GM21723 (cell line): ENCODE measurements around the gene DPF3.

Source experiments
- ATAC-seq: cut with Tn5 transposase; IDR thresholded peaks from one replicate; pipeline ENCODE4 v1.9.1; 2021; ENCODE audit warnings: mild to moderate bottlenecking, moderate library complexity; ENCODE audit not compliant: unreplicated experiment

Gene DPF3

DNA sequence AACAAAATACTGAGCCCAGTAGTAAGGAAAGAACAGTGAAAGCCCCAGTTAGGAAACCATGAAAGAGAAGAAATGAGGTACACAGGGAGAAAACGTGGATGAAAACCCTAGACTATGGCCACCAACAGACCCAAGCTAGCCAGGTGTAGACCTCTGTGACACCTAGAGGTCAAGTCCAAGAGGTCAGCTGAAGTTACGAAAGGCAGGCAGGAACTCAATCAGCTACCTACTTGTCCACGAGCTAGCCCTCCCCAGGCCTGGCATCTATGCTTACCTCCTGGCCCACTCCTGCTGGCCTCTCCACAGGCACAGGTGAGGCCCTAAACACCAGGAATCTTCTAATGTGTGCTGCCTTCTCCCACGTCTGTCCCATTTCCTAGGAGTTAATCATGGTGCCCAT lies 48.7 kb downstream of the DPF3 start:
- no peak for ATAC-seq

DNA sequence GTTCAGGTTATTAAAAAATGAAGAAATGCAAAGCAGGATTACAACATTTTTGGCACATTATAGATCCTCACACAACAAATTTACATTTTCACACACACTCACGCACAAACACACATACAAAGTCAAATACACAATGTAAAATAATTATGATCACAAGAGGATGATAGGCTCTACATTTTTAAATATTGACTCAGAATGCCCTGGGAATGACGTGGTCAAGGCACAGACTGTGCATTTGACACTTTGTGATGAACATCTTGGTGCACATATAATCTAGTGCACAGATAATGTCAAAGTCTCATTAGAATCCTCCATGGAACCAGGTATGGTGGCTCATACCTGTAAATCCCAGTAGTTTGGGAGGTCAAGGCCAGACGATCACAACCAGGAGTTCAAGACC lies 49.4 kb downstream of the DPF3 start:
- no peak for ATAC-seq

DNA sequence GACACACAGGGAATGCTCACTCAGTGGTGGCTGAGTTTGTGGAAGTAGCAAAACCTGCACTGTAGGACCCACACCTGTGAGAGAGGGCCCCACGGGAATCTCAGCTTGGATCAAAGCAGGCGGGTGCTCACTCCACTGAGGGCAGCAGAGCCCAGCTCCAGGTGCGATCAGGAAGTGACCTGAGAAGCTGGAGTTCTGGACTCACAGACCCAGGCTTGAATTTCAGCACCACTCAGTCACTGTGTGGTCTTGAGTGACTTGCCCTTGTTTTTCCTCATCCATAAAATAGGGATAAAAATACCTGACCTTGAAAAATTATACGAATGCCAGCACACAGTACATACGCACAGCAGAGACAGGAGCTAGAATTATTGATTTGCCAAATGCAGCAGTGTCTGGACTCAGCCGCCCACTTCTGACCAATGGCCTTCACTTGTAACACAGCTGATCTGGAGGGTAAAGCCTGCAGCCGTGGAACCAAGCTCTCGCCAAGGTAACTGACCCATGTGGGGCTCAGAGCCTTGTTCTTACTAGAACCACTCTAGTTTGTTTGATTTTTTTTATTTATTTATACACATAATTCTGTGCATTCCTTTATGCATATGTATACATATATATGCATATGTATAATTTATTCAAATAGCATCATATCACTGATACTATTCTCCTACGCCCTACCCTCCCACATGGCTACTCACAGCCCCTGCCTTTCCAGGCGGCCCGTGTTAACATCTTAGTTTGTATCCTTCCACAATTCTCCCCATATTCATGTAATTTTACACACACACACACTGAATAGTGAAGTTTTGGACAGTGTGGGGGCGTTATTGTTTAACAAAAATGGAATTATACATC lies 53.9 kb downstream of the DPF3 start:
- ATAC-seq: no peak

DNA sequence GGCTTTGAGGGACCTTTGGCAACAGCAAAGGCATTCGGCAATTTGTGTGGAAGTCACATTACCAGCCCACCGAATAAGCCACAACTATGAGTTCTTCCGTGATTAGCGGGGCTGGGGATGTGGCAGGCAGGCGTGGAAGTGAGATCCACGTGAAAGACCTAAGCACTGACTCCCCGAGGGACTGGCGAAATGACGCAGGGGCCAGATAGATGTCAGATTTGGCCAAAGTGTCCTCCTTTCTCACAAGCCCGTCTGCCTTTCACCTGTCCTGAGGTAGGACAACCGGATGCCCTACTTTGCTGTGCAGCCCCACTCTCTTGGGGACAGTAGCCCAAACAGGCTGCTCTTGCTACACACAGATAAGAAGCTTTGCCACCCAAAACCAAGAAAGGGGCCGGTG lies 54.5 kb downstream of the DPF3 start:
- ATAC-seq: no peak

DNA sequence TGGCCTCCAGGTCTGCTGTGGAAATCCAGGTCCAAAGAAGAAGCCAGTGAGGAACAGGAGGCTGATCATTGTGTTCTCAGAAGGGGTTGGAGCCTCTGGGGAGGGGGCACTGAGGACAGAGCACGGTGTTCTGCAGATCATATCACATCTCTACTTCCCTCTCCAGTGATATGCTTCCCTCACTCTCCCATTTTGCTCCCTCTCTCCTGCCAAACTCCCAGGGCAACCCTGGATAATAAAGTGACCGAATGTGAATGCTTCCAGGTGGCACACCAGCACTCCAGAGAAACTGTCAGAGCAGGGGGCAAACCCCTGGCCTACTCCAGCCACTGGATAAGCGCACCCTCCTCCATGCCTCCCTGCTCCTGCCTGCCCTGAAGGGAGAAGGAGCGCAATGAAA lies 57.8 kb downstream of the DPF3 start:
- ATAC-seq: no peak

DNA sequence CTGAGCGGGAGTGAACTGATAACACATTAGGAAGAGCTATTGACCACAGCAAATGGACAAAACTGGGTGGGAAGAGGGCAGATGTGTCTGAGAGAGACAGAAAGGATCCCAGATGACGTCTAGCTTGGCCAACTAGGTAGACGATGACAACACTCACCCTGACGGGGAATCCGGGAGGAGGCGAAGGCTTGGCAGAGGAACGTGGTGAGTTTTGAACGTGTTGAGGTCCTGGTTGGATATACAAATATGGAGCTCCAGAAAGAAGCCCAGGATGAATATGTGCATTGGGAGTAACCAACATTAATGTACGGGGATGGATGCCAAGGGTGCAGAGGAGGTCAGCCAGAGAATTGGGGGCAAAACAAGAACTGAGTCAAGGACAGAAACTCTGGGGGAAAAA lies 60.7 kb downstream of the DPF3 start:
- ATAC-seq: no peak

DNA sequence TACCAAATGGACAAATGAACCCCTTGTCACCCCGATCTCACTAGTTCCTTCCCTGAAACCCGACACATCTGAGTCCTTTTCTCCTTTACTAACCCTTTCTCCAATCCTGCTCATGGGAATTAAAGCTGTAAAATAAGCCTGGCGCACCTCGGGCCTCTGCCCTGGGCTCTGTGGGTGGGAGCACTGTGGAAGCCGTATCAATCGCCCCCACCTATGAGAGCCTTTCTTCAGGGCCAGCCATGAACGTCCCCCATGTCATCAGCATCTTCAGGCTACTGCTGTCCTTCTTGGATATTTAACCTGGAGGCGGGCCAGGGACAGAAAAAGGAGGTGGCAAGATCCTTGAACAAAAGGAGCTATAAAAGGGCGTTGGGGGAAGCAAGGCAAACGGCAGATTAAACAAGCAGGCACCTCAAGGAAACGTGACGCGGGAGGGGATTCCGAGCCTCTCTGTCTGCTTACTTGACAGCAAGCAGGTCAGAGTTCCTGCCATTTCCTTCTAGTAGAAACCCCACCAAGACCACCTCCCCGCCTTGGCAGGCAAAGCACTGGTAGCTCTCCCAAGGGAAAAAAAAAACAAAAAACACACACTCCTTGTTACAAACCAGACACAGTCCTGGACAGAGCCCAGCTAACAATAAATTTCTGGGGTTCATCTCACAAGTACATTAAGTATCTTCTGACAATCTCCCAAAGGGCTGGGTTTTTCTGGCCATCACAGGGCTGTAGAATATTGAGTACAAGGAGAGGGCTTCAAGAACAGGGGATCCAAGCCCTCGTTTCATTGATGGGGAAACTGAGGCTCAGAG lies 62.9 kb downstream of the DPF3 start:
- ATAC-seq: no peak

DNA sequence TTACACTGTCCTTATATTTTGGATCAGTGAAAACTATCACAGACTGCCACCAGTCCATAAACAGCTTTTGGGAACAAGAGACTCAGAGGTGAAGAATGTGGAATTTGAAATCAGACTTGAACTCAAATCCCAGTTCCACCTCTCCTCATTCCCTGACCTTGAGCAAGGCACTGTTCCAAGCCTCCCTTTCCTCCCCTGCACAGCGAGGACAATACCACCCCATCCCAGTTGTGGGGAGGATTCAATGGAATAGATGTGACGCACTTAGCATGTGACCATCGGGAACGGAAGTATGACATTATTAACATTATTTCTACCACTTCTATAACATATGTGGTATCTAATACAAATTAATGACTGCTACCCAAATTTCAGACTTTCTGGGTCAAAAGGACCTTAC lies 63.5 kb downstream of the DPF3 start:
- ATAC-seq: no peak

DNA sequence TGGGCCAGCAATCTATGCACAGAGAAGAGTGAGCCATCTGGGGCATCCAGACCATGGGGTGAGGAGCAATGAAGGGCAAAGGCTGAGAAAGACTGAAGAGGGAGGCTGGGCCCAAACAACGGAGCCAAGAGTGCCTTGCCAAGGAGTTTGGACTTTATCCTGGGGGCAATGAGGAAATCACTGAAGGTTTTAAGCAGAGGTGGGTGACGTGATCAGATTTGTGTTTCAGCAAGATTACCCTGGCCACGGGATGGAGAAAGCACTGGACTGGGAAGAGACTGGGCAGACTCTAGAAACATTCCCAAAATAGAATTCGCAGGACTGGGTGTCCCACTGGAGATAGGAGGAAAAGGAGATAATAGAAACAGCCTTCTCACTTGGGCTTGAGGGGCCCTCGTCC lies 65.3 kb downstream of the DPF3 start:
- no peak for ATAC-seq

DNA sequence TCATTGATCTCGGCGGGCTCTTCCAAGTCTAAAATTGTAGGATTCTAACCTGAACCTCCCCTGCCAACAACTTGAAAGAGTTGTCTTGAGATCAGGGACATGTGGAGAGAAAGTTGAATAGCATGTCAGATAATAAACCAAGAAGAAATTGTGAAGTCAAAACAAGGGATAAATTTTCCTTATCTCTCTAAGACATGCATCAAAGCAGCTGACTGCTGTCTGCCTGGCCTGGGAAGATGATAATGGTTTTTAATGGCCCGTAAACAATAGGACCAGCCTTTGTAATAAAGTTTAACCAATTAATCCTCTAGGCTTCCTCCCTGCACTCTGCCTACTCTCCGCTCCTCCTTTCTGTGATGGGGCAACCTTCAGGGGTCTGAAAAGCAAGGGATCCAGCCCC lies 67.9 kb downstream of the DPF3 start:
- ATAC-seq: no peak

DNA sequence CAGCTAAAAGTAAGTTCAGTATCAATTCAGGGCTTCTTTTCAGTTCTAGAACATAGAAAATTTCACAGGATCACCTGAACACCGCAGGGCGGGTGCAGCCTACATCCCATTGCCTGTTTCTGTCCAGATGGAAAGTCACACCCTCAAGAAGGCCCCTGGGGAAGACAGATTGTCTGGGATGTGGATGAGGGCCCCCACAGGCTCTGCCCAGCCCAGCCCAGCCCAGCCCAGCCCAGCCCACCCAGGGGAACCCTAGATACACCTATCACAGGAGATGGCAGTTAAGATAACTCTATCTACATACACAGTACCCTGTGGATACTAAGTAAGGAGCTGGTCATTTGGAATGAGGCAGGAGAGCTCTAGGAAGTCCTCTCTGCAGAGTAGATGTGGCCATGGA lies 68.4 kb downstream of the DPF3 start:
- ATAC-seq: no peak

DNA sequence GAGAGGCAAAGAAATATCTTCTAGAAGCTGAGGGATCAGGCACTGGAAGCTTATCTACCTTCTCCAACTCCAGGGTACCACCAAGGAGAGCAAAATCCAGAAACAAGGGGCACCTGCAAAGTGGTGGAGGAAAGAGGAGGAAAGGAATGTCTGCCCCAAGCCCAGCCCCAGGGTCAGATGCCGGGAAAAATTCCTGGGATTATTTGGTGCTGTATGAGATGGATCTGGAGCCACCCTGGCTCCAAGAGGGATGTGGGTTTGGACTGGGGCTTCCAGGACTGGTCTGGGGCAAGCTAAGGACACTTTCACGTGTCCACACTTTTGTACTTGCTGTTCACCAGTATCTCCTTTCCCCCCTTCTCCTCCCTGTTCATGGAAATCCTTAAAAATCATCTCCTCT lies 69.8 kb downstream of the DPF3 start:
- ATAC-seq: no peak

DNA sequence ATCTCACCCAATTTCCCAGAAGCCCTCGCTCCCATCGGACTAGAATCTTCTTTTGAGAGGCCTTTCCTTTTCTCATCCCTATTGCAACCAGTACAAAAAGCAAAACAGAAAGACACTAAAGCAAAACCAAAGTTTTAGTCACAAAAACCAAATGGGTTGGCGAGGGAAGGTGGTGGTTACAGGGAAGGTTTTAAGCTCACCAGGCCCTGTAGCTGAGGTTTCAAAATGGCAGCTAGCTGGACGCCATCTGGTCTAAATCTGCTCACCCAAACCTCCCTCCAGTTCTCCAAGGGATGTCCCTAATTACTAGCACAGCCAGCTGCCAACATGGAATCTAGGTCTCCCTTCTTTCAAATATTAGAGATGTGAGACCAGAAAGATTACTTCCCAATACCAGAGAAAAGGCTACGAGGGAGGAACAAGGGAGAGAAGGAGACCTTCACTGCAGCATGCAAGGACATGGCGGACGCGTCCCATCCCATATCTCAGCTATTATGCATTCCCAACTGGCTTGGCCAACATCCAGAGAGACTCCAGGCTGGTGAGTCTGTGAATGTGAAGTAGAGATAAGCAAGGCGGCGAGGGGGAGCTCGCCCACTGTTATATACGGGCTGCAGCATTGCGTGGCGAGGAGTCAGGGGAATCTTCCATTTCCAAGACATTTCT lies 70.8 kb downstream of the DPF3 start:
- no peak for ATAC-seq

DNA sequence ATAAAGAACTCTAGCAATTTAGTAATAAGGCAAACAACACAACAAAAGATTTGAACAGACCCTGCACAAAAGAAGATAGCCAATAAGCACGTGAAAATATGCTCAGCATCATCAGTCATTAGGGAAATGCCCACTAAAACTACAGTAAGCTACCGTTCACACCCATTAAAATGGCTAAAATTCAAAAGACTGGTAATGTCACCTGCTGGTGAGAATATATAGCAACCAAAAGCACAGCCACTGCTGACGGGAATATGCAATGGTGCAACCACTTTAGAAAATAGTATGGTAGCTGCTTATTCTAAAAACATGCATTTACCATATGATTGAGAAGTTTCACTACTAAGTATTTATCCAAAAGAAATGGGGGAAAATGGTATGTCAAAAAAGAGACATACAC lies 74.9 kb downstream of the DPF3 start:
- no peak for ATAC-seq

DNA sequence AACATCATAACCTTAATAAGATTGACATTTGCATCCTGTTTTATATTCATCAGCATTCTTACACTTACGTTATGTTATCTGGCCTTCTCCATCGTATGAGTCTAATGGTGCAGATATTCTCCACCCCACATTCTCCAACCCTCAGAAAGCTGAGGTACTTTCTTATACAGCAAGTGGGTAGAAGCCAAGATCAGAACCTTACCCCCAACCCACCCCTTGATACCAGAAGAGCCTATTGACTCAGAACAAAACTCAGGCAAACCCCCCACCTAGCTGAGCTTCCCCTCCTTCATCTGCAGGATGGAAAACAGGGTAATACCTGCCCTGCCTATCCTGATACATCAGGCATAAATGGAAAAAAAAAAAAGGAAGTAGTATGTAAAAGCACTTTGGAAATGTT lies 77.6 kb downstream of the DPF3 start:
- no peak for ATAC-seq

DNA sequence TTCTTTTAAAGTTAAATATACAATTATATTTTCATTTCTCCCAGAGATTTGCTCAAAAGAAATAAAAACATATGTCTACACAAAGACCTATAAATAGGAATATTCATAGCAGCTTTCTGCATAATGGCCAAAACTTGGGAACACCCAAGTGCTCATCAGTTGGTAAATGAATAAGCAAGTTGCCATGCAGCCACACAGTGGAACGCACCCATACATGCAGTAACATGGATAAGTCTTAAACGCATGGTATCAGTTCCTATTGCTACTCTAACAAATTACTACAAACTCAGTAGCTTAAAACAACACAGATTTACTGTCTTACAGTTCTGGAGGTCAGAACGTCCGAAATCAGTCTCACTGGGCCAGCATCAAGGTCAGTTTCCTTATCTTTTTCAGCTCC lies 78.5 kb downstream of the DPF3 start:
- no peak for ATAC-seq

DNA sequence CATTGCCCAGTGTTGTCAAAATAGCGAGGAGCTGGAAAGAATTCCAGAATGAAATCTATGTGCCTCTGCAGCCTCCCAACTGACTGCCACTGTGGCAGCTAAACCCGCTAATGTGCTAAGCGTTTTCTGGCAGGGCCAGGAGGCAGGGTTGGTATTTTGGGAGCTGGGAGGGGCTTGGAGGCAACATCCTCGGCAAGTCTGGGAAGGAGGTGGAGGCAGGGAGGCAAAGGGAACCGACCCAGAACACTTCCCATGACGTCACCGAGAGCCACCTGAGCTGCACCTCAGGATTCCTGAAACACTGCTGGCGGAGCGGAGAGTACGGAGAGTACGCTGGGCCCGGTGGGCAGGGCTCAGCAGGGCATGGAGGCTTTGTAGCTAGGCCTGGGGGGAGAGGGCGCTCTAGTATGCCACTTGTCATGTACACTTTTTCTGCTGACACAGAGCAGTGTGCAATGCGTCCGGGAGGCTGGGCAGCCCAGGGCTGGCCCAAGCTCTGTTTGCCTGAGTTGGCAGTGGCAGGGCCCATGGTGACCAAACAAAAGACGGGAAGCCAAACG lies 81.5 kb downstream of the DPF3 start:
- no peak for ATAC-seq

DNA sequence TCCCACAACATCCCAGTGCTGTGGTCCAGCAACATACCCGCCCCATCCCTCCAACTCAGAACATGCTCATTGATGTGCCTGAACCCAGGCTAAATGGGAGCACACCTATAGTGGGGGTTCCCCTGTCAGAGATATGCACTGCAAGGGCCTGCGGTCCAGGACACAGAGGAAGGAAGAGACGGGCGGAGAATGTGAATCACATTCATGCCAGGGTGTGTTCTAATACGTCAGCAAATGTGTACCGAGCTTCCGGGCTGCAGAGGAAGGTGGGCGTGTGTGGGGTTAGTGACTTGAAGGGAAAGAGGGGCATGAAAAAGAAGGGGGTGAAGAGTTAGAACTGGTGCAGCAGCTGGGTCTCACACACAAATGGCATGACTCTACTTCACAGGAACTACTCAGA lies 83.7 kb downstream of the DPF3 start:
- no peak for ATAC-seq

DNA sequence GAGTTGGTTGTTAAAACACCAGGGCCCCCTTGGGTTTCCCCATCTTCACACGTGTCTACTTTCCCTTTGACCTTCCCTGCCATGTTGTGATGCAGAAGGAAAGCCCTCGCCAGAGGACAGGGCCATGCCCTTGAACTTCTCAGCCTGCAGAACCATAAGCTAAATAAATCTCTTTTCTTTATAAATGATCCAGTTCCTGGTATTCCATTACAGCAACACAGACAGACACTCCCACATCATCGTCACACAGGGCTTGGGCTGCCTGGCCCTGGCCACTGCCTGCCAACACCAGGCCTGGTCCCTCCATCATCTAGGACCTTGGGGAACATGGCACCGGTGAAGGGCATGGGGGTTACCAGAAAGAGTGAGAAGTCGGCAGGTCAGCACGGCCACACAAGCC lies 84.8 kb downstream of the DPF3 start:
- ATAC-seq: no peak

DNA sequence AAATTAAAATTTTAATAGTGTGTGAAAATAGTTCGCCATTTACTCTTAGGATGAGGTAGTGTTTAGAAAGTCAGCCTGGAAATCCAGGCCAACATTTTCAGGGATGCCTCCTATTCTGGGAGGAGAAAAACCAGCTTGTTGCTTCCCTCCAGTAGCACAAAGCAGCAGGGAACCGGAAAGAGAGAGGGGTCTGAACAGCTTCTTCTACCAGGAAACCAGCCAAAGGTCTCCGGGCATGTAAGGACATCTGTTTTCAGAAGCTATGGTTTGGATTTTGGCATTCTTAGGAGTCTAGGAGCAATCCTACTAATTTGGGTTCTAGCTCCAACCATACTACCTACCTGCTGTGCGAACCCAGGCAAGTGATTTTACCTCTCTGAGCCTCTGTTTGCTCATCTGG lies 85.3 kb downstream of the DPF3 start:
- ATAC-seq: no peak

DNA sequence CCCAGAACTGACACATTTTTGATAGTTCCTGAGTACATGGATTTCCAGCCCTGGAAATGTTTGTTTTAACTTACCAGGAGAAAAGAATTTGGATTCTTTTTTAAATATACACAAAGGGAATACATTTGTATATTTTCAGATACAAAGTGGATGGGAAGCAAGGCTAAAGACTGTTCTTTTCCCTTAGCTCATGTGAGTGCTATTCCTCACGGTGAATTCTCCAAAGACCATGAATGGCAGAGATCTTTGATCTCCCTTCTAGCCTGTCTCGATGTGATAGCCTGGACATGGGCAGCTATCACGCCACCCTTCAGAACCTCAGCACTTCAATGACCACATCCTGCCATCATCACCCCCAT lies 91.3 kb downstream of the DPF3 start:
- ATAC-seq: no peak
